ENCODE measurements around the gene PPP2R1B. TPM values are rescaled to one million over a fixed set of nuclear protein-coding genes. Genes with fewer than 3 reads are reported as not detected.
"Not testable (repeated sequence)": the region's sequence is repeated elsewhere in the genome, so short reads cannot be mapped to it uniquely, and the experiment has no call there.

PPP2R1B gene
- total RNA-seq, 2 donors from 2014 or later = 15.4 to 41.4 TPM

GRCh38 chr11:111785886-111786412, 19.8 kb upstream of the PPP2R1B start:
- DNase-seq (ENCODE audit: low spot score) = no peak
- peaks cover 8% of the 10 kb centered on the region for H3K4me1 ChIP-seq (replicated peaks)
- whole genome bisulfite sequencing = 85% methylated on average over 2 of the region's 2 CpGs

GRCh38 chr11:111785076-111785475, 18.9 kb upstream of the PPP2R1B start:
- H3K4me3 ChIP-seq = no peak overlapping the region
- intact Hi-C loops (cut with DNase I) = no loop called here
- no peaks in the 10 kb centered on the region for H3K9me3 ChIP-seq
- H3K4me1 ChIP-seq (replicated peaks) = peaks cover 8% of the 10 kb centered on the region
- H3K36me3 ChIP-seq = no peaks in the 10 kb centered on the region
- H3K27ac ChIP-seq = no peak overlapping the region
- DNase-seq (ENCODE audit: low spot score) = no peak
- 78% methylated on average over 2 of the region's 2 CpGs for WGBS
- H3K27me3 ChIP-seq (replicated peaks; ENCODE audit: insufficient read depth) = no peaks in the 10 kb centered on the region
- TF ChIP-seq POLR2AphosphoS5 (IDR thresholded peaks at IDR 0.05) (no peak), CTCF (IDR thresholded peaks at IDR 0.05) (no peak), POLR2A (IDR thresholded peaks at IDR 0.05) (no peak)

More at GRCh38 chr11:111785886-111786412, 19.8 kb upstream of the PPP2R1B start:
- TF ChIP-seq POLR2A (IDR thresholded peaks at IDR 0.05) (no peak), POLR2AphosphoS5 (IDR thresholded peaks at IDR 0.05) (no peak), CTCF (IDR thresholded peaks at IDR 0.05) (no peak)
- Histone ChIP-seq H3K9me3 (no peaks in the 10 kb centered on the region), H3K27ac (no peak overlapping the region), H3K4me3 (no peak overlapping the region), H3K27me3 (replicated peaks; ENCODE audit: insufficient read depth) (no peaks in the 10 kb centered on the region), H3K36me3 (no peaks in the 10 kb centered on the region)
- intact Hi-C loops (cut with DNase I) = no loop called here

- H3K36me3 ChIP-seq = not testable (repeated sequence)
- 96% methylated on average over 10 of the region's 10 CpGs for whole genome bisulfite sequencing
Measured at GRCh38 chr11:111784311-111784710, 18.1 kb upstream of the PPP2R1B start.

GRCh38 chr11:111782109-111782741, 16.0 kb upstream of the PPP2R1B start:
- Histone ChIP-seq H3K36me3 (no peaks in the 10 kb centered on the region), H3K27me3 (replicated peaks; ENCODE audit: insufficient read depth) (no peaks in the 10 kb centered on the region), H3K27ac (no peak overlapping the region), H3K4me1 (replicated peaks) (no peaks in the 10 kb centered on the region), H3K9me3 (no peaks in the 10 kb centered on the region), H3K4me3 (no peak overlapping the region)
- no peak for DNase-seq (ENCODE audit: low spot score)
- intact Hi-C loops (cut with DNase I) = no loop called here
- 29% methylated on average over 5 of the region's 5 CpGs for WGBS
- TF ChIP-seq POLR2AphosphoS5 (IDR thresholded peaks at IDR 0.05) (no peak), CTCF (IDR thresholded peaks at IDR 0.05) (no peak), POLR2A (IDR thresholded peaks at IDR 0.05) (no peak)

More at GRCh38 chr11:111784311-111784710, 18.1 kb upstream of the PPP2R1B start:
- H3K4me1 ChIP-seq (replicated peaks); H3K27me3 ChIP-seq (replicated peaks; ENCODE audit: insufficient read depth); H3K9me3 ChIP-seq; H3K27ac ChIP-seq; intact Hi-C loops (cut with DNase I); DNase-seq (ENCODE audit: low spot score); H3K4me3 ChIP-seq: not testable (repeated sequence)

GRCh38 chr11:111779118-111779517, 12.9 kb upstream of the PPP2R1B start:
- intact Hi-C loops (cut with DNase I) = loop anchor here (5.0 kb wide), 1 partner anchor 192 kb away; no protein-coding TSS in a partner anchor
- DNase-seq (ENCODE audit: low spot score) = no peak
- 90% methylated on average over 6 of the region's 6 CpGs for WGBS

More at GRCh38 chr11:111779118-111779517, 12.9 kb upstream of the PPP2R1B start:
- TF ChIP-seq POLR2A (IDR thresholded peaks at IDR 0.05) = no peak
- TF ChIP-seq POLR2AphosphoS5 (IDR thresholded peaks at IDR 0.05) = no peak
- no peak for TF ChIP-seq CTCF (IDR thresholded peaks at IDR 0.05)
- Histone ChIP-seq H3K4me3 (no peak overlapping the region), H3K4me1 (replicated peaks) (no peaks in the 10 kb centered on the region), H3K9me3 (no peaks in the 10 kb centered on the region), H3K27ac (no peak overlapping the region), H3K27me3 (replicated peaks; ENCODE audit: insufficient read depth) (no peaks in the 10 kb centered on the region), H3K36me3 (no peaks in the 10 kb centered on the region)

Measured in prostate gland (tissue), 2 donors.